Muscle layer of colon (tissue), 2 donors: ENCODE data around the gene NTF3.

ENCODE experiments used
- H3K27ac ChIP-seq: one replicate; pipeline ENCODE4 v1.7.0; 2013; ENCODE audit warnings: low read depth, mild to moderate bottlenecking, low read length, moderate library complexity
- H3K27me3 ChIP-seq, 2 donors: one replicate each; pipeline ENCODE4 v1.7.0; 2013; ENCODE audit warnings: low read length in 2 of 2, mild to moderate bottlenecking in 2 of 2; ENCODE audit not compliant: insufficient read depth in 2 of 2, control insufficient read depth in 1 of 2
- H3K36me3 ChIP-seq: one replicate; pipeline ENCODE4 v1.7.0; 2013; ENCODE audit warnings: mild to moderate bottlenecking, low read length; ENCODE audit not compliant: insufficient read depth
- H3K4me1 ChIP-seq: one replicate; pipeline ENCODE4 v1.7.0; 2013; ENCODE audit warnings: mild to moderate bottlenecking, low read length; ENCODE audit not compliant: insufficient read depth
- H3K4me3 ChIP-seq, 2 donors: one replicate each; pipeline ENCODE4 v1.7.0; 2013; ENCODE audit warnings: low read length in 2 of 2, low read depth in 1 of 2, mild to moderate bottlenecking in 1 of 2, moderate library complexity in 1 of 2
- H3K9ac ChIP-seq: one replicate; pipeline ENCODE4 v1.7.0; 2013; ENCODE audit warnings: low read length
- H3K9me3 ChIP-seq: one replicate; pipeline ENCODE4 v1.7.0; 2013; ENCODE audit warnings: mild to moderate bottlenecking, low read length
- donor health status: abdominal sarcoma.
- donor health status: Adenocarcinoma of cecum.

Gene NTF3

DNA sequence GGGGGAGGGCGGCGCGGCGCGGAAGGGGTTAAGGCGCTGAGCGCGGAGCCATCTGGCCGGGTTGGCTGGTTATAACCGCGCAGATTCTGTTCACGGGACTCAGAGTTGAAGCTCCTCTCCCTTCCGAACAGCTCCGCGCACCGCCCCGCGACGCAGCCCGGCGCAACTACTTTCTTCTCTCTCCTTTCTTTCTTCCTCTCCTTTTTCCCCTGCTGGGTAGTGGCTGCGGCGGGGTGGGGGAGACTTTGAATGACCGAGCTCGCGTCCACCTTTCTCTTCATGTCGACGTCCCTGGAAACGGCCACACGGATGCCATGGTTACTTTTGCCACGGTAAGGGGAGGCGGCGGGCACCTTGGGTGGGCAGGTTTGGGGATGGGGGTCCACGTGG lies at the start of gene NTF3:
NTF3 (plus strand) TSS at position 98 of the 390 bp plus-strand sequence; CDS start at position 315, 217 bp downstream.
- peaks cover 46 to 48% of the 10 kb centered on the region in 2 donors for H3K27me3 ChIP-seq
- H3K9me3 ChIP-seq: no peaks in the 10 kb centered on the region
- no peak within 1 kb of the TSS for H3K27ac ChIP-seq
- no peaks in the 10 kb centered on the region for H3K36me3 ChIP-seq
- no peak within 1 kb of the TSS for H3K9ac ChIP-seq
- peaks cover 20% of the 10 kb centered on the region for H3K4me1 ChIP-seq
- peak within 1 kb of the TSS; percentile 43 to 45 for H3K4me3 ChIP-seq

DNA sequence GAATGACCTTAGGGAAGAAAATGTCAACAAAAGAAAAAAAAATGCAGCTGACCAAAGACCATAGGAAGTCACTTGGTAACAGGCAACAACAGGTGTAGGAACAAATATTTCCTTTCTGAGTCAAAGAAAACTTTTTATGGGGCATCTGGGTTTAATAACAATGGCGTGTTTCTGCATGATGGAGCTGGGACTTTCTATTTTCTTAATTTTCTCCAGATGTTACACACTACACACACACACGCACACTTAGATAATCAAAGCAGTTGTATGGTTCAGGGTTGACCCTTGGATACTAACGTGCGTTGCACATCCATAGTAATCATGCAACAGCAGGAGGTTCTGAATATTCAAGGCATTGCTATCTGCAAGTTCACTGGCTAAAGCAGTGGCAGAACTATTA lies 47.9 kb upstream of the NTF3 start:
- no peaks in the 10 kb centered on the region for H3K36me3 ChIP-seq
- H3K9me3 ChIP-seq: no peaks in the 10 kb centered on the region
- no peak overlapping the region for H3K9ac ChIP-seq
- no peak overlapping the region for H3K27ac ChIP-seq
- H3K27me3 ChIP-seq: no peaks in the 10 kb centered on the region
- no peaks in the 10 kb centered on the region for H3K4me1 ChIP-seq
- no peak overlapping the region for H3K4me3 ChIP-seq

DNA sequence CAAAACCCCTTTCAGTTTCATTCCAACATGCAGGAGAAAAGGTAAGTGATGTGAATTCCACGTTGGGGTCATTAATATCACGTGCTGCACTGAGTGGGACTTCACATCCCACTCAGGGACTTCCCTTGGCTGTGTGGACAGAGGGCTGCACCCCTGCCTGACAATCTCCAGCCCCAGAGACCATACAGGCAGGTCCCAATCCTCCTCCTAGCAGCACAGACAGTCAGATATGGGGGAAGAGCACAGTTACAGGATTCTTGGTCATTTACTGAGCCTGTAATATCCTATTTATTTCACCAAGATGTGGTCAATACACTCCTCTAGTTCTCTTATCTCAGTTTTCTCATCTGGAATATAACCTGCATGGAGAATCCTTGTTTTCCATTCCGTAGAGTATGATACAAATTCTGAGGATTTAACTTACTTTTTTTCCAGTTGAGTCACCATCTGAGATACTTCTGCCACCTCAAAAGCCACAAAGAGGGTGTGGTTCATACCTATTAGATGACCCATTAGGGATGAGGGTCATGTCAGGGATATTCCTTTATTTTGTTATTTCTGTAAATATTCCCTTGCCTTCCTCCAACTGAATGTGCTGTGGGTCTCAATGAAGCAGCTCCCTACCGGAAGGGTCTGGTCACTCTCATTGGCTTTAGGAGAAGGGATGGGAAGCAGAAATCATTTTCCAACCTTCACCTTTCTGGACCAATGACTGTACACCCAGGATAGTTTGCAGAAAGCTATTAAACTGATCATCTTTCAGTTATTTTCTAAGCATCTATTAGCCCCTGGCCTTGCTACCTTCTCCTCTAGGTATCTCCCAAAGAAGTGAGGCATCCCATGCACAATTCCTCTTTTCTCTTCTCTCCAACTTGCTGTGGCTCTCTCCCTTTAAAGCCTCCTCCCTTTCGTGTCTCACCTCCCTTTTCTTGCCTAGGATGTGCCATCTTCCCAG lies 43.0 kb upstream of the NTF3 start:
- no peak overlapping the region for H3K27ac ChIP-seq
- no peaks in the 10 kb centered on the region for H3K36me3 ChIP-seq
- no peak overlapping the region for H3K4me3 ChIP-seq
- H3K4me1 ChIP-seq: no peaks in the 10 kb centered on the region
- no peak overlapping the region for H3K9ac ChIP-seq
- H3K27me3 ChIP-seq: no peaks in the 10 kb centered on the region
- H3K9me3 ChIP-seq: no peaks in the 10 kb centered on the region

DNA sequence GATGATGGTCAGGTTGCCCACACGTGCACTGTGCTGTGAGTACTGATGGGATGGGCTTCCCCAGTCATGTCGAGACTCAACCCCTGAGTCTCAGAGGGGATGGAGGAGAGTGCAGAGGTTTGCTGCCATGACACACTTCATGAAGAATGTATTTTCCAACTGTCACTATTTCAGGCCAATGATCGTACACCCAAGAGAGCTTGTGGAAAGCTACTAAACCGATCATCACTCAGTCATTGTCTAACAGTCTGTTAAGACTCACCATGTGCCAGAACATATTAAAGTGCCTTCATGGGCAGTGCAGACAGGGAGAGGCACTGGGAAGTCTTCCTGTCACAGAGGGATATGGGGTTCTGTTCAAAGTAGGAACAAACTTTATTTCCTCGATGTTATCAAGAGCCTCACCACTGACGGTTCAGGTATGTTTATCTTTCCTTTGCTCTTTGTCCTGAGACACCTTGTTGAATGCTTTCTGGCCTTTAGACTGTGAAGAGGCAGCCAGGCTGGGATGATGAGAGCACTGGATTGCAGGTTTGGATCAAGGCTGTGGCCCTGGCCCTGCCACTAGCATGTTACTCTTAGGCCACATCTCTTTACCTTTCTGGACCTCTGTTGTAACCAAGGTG lies 41.6 kb upstream of the NTF3 start:
- Histone ChIP-seq H3K36me3 (no peaks in the 10 kb centered on the region), H3K4me1 (no peaks in the 10 kb centered on the region), H3K27ac (no peak overlapping the region), H3K27me3 (no peaks in the 10 kb centered on the region), H3K4me3 (no peak overlapping the region), H3K9ac (no peak overlapping the region), H3K9me3 (no peaks in the 10 kb centered on the region)

DNA sequence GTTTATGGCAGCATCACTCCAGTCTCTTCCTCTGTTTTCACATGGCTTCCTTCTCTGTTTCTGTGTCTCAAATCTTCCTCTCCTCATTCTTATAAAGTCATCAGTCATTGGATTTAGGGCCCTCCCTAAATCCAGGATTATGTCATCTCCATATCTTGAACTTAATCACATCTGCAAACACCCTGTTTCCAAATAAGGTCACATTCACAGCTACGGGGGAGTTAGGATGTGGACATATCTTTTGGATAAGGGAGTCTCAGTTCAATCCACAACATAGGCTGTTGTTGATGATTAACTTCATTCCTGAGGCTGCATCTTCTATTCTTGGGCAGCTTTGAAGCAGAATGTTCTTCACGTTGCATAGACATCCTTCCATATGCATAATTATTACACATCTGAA lies 40.3 kb upstream of the NTF3 start:
- H3K27me3 ChIP-seq: no peaks in the 10 kb centered on the region
- H3K4me3 ChIP-seq: no peak overlapping the region
- no peak overlapping the region for H3K9ac ChIP-seq
- H3K36me3 ChIP-seq: no peaks in the 10 kb centered on the region
- no peaks in the 10 kb centered on the region for H3K9me3 ChIP-seq
- H3K4me1 ChIP-seq: no peaks in the 10 kb centered on the region
- no peak overlapping the region for H3K27ac ChIP-seq

DNA sequence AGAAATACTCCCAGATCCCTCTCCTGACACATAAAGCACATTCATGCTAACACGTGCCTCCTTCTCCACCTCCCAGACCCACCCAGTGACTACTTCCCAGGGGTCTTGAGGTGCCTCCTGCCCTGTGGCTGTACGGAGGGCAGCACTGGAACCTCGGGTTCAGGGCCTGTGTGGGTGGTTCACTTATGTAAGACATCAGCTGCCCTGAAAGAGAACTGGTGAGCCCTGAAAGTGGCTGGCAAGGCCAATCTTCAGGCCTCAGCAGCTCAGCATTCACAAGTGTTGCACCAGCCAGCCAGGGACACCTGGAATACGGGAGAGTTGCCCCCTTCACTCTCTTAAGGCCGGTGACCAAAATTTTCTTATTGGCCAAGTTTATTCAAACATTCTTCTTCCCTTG lies 38.9 kb upstream of the NTF3 start:
- no peaks in the 10 kb centered on the region for H3K27me3 ChIP-seq
- H3K36me3 ChIP-seq: no peaks in the 10 kb centered on the region
- H3K4me1 ChIP-seq: no peaks in the 10 kb centered on the region
- H3K4me3 ChIP-seq: no peak overlapping the region
- H3K9ac ChIP-seq: no peak overlapping the region
- no peaks in the 10 kb centered on the region for H3K9me3 ChIP-seq
- no peak overlapping the region for H3K27ac ChIP-seq

DNA sequence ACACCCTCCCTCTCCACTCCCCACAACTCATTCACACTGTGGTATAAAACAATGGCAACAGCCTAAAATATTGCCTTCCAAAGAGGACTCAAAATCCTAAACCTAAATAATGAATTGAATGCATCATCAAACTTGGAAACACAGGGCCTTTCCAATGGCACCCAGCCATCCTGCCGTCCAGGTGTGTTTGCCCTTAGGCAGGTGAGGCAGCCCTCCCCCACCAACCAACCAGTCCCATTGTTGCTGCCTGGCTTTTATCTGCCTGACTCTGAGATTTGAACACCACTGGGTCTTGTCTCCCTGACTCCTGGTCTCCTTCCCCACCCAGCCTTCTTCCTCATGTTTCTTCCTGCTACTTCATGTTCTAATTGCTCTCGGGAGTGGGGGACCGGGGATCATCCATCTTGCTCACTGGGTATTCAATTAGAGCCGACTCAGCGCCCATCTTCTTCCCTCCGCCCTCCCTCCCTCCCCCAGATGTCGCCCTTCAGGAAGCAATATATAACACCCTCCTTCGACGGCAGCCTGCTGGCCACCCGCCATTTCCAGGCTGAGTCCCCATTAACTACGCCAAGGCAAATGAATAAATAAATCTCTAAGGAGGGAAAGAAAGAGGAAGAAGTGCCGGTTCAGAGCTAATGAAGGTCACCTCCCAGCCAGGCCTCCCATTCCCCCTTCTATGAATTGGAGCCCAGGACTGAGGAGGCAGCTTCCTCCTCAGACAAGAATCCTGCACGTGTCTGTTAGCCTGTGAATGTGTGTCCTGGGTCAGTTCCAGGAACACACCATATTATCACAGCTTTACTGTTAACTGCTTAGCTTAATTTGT lies 36.3 kb upstream of the NTF3 start:
- H3K9ac ChIP-seq: no peak overlapping the region
- H3K27ac ChIP-seq: no peak overlapping the region
- no peaks in the 10 kb centered on the region for H3K27me3 ChIP-seq
- no peak overlapping the region for H3K4me3 ChIP-seq
- H3K4me1 ChIP-seq: no peaks in the 10 kb centered on the region
- no peaks in the 10 kb centered on the region for H3K36me3 ChIP-seq
- H3K9me3 ChIP-seq: no peaks in the 10 kb centered on the region

DNA sequence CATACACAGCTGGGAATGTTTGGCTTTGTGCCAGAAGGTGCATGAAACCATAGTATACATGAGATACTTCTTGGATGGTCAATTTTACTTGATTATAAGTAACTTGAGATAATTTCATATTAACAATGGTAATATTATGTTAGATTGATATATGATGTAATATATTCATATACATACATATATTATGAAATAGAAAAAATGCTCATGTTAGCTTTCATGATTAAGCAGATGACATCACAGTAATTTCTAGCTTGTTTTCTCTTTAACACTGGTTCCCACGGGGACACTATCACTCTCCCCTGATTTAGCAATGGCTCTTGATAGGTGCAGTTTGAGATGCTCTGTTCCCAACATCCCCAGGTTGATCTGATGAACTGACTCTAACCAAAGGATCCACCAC lies 35.4 kb upstream of the NTF3 start:
- Histone ChIP-seq H3K9ac (no peak overlapping the region), H3K9me3 (no peaks in the 10 kb centered on the region), H3K27ac (no peak overlapping the region), H3K4me1 (no peaks in the 10 kb centered on the region), H3K36me3 (no peaks in the 10 kb centered on the region), H3K4me3 (no peak overlapping the region), H3K27me3 (no peaks in the 10 kb centered on the region)

DNA sequence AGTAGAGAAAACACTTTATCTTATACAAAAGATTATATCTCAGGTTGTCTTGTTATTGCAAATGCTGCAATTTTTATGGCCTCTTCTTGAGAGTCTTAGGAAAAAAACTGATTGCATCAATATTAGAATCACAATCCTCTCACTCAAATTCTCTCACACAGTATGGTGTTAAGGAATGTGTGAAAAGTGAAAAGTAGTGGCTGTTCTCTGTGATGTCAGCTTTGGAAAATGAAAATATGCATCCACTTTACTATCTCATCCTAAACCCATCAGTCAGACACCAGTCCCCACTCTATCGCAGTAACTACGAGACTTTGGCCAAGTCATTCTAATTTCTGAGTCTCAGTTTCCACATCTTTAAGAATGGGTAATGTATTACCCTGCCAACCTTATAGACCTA lies 32.6 kb upstream of the NTF3 start:
- Histone ChIP-seq H3K9ac (no peak overlapping the region), H3K27me3 (no peaks in the 10 kb centered on the region), H3K4me3 (no peak overlapping the region), H3K36me3 (no peaks in the 10 kb centered on the region), H3K27ac (no peak overlapping the region), H3K4me1 (no peaks in the 10 kb centered on the region), H3K9me3 (no peaks in the 10 kb centered on the region)

DNA sequence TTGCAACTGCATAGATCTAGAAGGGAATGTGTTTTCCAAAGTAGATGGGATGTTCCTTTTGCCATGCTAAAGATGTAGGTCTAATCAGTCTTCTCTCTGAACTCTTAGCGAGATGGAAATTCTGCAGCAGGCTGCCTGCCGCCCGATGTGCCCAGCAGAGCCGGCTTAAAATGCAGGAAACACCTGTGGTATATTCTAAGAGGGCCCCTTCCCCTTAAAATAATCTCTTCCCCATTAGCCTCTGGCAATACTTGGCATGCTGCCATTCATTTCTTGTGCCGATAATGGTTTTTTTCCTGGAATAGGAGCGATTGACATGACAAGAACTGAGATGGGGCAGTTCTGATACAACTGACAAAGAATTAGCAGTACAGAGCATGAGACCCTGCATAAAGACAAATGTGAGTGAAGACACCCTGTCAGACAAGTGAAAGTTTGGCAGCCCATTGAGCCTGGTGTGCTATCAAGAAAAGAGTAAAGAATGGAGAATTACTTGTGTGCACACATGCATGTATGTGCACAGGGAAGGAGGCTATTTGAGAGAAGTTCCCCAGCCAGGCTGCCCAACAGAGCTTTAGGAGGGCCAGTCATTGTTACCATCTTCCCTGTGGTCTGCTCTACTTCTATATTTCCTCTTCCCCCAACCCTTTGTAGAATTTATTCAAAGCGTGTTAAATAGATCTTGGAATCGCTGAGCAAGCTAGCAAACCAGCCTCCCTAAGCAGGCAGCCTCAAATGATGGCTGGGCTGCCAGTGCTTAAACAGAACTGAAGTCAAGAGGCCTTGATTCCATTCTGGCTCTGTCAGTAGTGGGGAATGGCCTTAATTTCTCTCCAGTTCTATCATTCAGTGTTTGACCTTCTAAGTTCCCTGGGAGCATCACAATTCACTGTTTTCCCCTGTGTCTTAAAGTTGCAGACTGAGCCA lies 29.6 kb upstream of the NTF3 start:
- H3K36me3 ChIP-seq: no peaks in the 10 kb centered on the region
- no peak overlapping the region for H3K4me3 ChIP-seq
- H3K9ac ChIP-seq: no peak overlapping the region
- peaks cover 2% of the 10 kb centered on the region for H3K4me1 ChIP-seq
- no peak overlapping the region for H3K27ac ChIP-seq
- H3K9me3 ChIP-seq: no peaks in the 10 kb centered on the region
- no peaks in the 10 kb centered on the region for H3K27me3 ChIP-seq
